Ishikawa (cell line): ENCODE results near the gene TBC1D21.

ENCODE experiments used
- CEBPB ChIP-seq: IDR thresholded peaks from 2 replicates; pipeline ENCODE4 v1.6.1; 2012
- CREB1 ChIP-seq: IDR thresholded peaks from 2 replicates; pipeline ENCODE4 v1.6.1; 2012; ENCODE audit warnings: low read depth
- EGR1 ChIP-seq: IDR thresholded peaks from 2 replicates; pipeline ENCODE4 v1.6.1; 2012
- EP300 ChIP-seq: IDR thresholded peaks from 2 replicates; pipeline ENCODE4 v1.6.1; 2012; ENCODE audit warnings: borderline replicate concordance
- FOXM1 ChIP-seq: IDR thresholded peaks from 2 replicates; pipeline ENCODE4 v1.6.1; 2012; ENCODE audit warnings: low read depth, borderline replicate concordance
- NFIC ChIP-seq: IDR thresholded peaks from 2 replicates; pipeline ENCODE4 v1.6.1; 2012
- RAD21 ChIP-seq: IDR thresholded peaks from 2 replicates; pipeline ENCODE4 v1.6.1; 2012; ENCODE audit warnings: low read depth
- TAF1 ChIP-seq: IDR thresholded peaks from 2 replicates; pipeline ENCODE4 v1.6.1; 2012; ENCODE audit warnings: low read depth, mild to moderate bottlenecking
- TCF12 ChIP-seq: IDR thresholded peaks from 2 replicates; pipeline ENCODE4 v1.6.1; 2012; ENCODE audit warnings: low read depth
- TEAD4 ChIP-seq: IDR thresholded peaks from 2 replicates; pipeline ENCODE4 v1.6.1; 2012
- YY1 ChIP-seq: IDR thresholded peaks from 2 replicates; pipeline ENCODE4 v1.6.1; 2012; ENCODE audit warnings: low read depth
- ZBTB7A ChIP-seq: IDR thresholded peaks from 2 replicates; pipeline ENCODE4 v1.6.1; 2012; ENCODE audit warnings: low read depth
- TF ChIP-seq, protein P1 (sequence below): IDR thresholded peaks from 2 replicates; pipeline ENCODE4 v1.6.1; 2012
- TF ChIP-seq, protein P2 (sequence below): IDR thresholded peaks from 2 replicates; pipeline ENCODE4 v1.6.1; 2012; ENCODE audit warnings: low read depth, mild to moderate bottlenecking
- TF ChIP-seq, protein P3 (sequence below): IDR thresholded peaks from 2 replicates; pipeline ENCODE4 v1.6.1; 2012

Gene TBC1D21

DNA sequence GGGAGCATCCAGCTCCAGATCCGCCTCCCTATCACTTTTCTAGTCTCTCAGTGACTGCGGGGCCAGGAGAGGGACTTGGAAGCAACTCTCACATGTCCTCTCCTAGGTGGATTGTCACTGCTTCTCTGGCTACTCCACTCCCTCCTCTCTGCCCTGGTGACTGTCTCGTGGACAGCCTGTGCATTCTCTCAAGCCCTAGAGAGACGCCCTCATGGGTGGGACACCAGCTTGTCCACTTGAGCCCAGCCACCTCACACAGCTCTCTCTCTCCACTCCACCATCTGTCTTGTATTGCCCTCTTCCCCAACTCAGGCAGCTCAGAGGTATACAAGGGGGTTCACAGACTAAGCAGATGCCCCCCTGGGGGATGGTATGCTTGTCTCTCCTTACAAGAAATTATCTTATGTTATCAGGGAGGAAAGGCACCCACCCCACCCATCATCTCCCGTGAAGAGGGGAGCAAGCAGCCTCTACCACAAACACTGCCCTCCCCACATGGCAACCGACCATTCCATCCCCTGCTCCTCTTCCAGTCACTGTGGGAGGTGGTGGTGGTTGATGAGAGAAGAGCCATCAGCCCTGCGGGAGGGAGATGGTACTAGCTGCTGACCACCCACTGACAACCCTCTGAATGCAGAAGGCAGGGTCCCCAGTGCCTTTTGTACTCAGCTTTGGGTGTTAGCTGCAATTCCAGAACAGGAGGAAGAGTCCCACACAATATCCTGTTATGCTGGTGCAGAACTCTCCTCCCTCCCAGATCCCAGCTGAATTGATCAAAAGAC lies 37.3 kb downstream of the TBC1D21 start:
- TF ChIP-seq TEAD4, result no peak
- no peak for TF ChIP-seq ZBTB7A
- TF ChIP-seq NFIC, result no peak
- TF ChIP-seq, protein P1, sequence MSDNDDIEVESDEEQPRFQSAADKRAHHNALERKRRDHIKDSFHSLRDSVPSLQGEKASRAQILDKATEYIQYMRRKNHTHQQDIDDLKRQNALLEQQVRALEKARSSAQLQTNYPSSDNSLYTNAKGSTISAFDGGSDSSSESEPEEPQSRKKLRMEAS, result no peak
- TF ChIP-seq EGR1, result no peak
- no peak for TF ChIP-seq RAD21
- TF ChIP-seq FOXM1, result no peak
- TF ChIP-seq, protein P2, sequence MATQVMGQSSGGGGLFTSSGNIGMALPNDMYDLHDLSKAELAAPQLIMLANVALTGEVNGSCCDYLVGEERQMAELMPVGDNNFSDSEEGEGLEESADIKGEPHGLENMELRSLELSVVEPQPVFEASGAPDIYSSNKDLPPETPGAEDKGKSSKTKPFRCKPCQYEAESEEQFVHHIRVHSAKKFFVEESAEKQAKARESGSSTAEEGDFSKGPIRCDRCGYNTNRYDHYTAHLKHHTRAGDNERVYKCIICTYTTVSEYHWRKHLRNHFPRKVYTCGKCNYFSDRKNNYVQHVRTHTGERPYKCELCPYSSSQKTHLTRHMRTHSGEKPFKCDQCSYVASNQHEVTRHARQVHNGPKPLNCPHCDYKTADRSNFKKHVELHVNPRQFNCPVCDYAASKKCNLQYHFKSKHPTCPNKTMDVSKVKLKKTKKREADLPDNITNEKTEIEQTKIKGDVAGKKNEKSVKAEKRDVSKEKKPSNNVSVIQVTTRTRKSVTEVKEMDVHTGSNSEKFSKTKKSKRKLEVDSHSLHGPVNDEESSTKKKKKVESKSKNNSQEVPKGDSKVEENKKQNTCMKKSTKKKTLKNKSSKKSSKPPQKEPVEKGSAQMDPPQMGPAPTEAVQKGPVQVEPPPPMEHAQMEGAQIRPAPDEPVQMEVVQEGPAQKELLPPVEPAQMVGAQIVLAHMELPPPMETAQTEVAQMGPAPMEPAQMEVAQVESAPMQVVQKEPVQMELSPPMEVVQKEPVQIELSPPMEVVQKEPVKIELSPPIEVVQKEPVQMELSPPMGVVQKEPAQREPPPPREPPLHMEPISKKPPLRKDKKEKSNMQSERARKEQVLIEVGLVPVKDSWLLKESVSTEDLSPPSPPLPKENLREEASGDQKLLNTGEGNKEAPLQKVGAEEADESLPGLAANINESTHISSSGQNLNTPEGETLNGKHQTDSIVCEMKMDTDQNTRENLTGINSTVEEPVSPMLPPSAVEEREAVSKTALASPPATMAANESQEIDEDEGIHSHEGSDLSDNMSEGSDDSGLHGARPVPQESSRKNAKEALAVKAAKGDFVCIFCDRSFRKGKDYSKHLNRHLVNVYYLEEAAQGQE, result no peak
- TF ChIP-seq EP300, result no peak
- TF ChIP-seq, protein P3, sequence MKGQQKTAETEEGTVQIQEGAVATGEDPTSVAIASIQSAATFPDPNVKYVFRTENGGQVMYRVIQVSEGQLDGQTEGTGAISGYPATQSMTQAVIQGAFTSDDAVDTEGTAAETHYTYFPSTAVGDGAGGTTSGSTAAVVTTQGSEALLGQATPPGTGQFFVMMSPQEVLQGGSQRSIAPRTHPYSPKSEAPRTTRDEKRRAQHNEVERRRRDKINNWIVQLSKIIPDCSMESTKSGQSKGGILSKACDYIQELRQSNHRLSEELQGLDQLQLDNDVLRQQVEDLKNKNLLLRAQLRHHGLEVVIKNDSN, result no peak
- TF ChIP-seq CREB1, result no peak
- TF ChIP-seq TCF12, result no peak
- no peak for TF ChIP-seq CEBPB
- TF ChIP-seq TAF1, result no peak
- no peak for TF ChIP-seq YY1

DNA sequence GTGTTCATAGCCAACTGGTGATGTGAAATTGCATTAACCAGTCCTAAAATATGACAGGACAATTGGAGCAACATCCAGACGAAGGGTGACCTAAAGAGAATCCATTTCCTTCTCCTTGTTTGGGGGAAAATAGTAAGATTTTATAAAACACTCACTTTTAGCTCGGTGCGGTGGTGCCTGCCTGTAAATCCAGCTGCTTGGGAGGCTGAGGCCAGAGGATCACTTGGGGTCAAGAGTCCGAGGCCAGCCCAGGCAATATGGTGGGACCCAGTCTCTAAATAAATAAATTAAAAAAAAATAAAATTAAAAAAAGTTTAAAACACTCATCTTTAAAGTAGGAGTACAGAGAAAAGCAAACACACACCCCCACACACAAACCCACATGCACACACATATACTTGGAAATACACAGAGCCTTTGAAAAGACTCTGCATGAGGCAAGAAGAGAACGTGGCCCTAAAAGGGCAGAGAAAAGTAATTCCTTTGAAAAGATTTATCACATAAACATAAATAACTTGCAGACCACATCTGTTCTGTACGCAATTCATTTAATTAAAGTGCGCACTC lies 38.7 kb downstream of the TBC1D21 start:
- TF ChIP-seq, protein P3, result no peak
- no peak for TF ChIP-seq TEAD4
- no peak for TF ChIP-seq YY1
- TF ChIP-seq, protein P2, result no peak
- TF ChIP-seq, protein P1, result no peak
- no peak for TF ChIP-seq TAF1
- no peak for TF ChIP-seq RAD21
- no peak for TF ChIP-seq CEBPB
- no peak for TF ChIP-seq CREB1
- TF ChIP-seq FOXM1, result no peak
- TF ChIP-seq NFIC, result no peak
- TF ChIP-seq EP300, result no peak
- no peak for TF ChIP-seq TCF12
- no peak for TF ChIP-seq ZBTB7A
- no peak for TF ChIP-seq EGR1

DNA sequence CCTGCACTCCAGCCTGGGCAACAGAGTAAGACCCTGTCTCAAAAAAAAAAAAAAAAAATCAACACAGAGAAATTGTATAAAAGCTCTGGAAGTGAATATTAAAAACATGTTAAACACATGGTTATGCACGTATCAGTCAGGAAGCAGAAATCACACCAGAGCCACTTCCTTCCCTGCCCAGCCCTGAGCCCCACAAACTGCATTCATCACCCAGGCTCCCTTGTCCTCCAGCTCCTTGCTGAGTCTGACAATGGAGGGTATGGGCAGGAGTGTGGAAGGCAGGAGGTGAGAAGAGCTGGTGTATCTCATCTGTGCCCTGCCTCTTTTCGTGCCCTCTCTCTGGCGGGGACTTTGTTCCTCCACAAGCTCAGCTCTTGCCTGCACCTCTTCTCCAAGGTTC lies 40.8 kb downstream of the TBC1D21 start:
- TF ChIP-seq ZBTB7A, result no peak
- TF ChIP-seq TEAD4, result no peak
- no peak for TF ChIP-seq TCF12
- TF ChIP-seq CREB1, result no peak
- no peak for TF ChIP-seq EGR1

DNA sequence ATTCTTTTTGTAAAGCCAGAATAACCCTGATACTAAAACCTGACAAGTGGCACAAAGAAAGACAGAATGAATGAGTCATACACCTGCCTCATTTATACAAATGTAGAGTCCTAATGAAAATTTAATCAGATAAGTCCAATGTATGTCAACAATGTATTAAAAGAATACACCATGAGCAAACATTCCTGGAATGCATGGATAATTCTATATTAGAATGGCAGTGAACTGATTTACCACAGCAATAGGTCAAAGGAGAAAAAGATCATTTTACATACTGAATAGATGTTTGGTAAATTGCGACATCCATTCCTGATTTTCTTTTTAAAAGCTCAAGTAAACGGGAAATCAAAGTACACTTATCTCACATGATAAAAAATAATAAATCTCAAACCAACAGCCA lies 41.7 kb downstream of the TBC1D21 start:
- TF ChIP-seq CEBPB (peak; percentile 77), CREB1 (no peak), TEAD4 (peak; percentile 64; the same call in 1 of the 2 replicates)

DNA sequence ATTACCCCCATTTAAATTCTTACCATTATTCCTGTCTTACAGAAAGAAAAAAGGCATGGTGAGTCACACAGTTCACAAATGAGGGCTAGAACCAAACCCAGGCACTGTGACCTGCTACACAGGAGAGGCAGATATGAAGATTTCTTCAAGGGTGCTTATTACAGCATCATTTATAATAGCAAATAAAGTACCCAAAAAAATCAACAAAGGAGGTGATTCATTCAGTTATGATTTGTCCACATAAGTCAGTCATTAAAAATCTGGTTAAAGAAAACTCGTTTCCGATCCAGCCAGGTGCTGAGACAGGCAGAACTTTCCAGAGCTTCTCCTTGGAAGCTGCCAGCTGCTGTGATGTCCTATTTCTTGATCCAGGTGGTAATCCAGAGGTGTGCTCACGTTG lies 45.4 kb downstream of the TBC1D21 start:
- TF ChIP-seq RAD21 (no peak), EP300 (no peak), FOXM1 (no peak), TCF12 (no peak), TEAD4 (no peak), NFIC (no peak), TAF1 (no peak), CREB1 (no peak), EGR1 (no peak), CEBPB (no peak), YY1 (no peak), ZBTB7A (no peak)
- TF ChIP-seq, protein P3, result no peak
- TF ChIP-seq, protein P1, result no peak
- TF ChIP-seq, protein P2, result no peak
